ENCODE data around the gene MSH2.

GRCh38 chr2:47457268-47457667 lies 54.3 kb downstream of the MSH2 start:
- no peak for TF ChIP-seq EZH2 (IDR thresholded peaks at IDR 0.05; ENCODE audit: insufficient read depth, low read length)
- TF ChIP-seq CTCF (IDR thresholded peaks at IDR 0.05; ENCODE audit: insufficient read depth, low read depth, low read length): no peak

Measured in astrocyte (in vitro differentiated cells and primary cell).